Fibroblast of peridontal ligament (primary cell): ENCODE data around the gene ZCCHC3.
A peak's percentile ranks its signal among the peaks of the same experiment; 100 is the strongest.

Source experiments
- DNase-seq: peaks from one replicate; pipeline ENCODE4 v3.0.0-alpha.2; 2010; ENCODE audit errors: extremely low read depth

ZCCHC3 gene

DNA sequence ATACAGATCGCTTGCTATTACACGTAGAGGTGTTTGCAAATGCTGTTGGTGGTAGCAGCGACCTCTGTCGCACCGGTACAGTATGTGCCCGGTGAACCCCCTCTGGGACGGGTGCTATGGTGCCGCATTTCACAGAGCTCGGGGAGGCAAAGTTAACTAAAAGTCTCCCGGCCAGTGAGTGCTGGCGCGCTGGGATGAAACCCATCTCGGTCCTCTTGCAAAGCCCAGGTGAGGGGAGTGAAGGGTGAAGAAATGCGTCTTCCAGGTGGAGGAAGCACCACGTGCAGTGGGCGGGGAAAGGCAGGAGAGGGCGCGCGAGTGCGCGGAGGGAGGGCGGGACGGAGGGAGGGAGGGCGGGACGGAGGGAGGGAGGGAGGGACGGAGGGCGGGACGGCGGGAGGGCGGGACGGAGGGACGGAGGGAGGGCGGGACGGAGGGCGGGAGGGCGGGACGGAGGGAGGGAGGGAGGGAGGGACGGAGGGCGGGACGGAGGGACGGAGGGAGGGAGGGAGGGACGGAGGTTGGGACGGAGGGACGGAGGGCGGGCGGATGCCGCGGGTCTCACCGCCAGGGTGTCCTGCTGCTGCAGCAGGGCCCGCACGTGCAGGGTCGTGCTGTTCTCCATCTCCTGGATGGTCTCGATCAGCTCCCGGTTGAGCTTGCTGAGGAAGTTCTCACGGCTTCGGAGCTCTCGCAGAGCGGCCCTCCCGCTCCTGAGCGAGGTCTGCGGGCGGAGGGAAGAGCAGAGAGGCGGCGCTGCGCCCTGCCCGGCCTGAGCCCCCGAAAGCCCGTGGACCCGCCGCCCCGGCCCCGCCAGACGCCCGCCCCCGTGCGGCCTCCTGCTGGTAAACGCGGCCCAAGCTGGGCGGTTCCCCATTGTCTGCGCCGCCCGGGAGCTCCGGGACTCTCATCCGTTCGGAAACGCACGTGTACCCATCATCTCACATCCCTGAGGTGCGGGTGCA lies 18.5 kb upstream of the ZCCHC3 start:
- DNase-seq = peak; percentile 39

DNA sequence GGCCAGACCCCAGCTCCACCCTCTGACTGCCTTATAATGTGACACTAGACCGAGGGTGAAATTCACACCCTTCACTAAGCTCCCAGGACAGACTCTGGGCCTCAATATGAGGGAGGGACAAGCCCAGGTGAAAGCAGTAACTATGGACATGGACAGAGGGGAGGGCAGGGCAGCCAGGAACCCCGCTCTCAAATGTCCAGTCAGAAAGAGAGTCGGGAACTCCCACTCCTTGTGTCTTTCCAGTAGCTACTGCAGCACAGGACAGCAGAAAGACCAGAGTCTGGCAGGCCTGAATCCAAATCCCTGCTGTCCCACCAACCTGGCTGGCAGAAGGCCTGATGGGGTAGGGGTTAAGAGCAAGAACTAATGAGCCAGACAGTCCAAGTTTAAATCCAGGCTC lies 13.2 kb upstream of the ZCCHC3 start:
- DNase-seq = no peak

DNA sequence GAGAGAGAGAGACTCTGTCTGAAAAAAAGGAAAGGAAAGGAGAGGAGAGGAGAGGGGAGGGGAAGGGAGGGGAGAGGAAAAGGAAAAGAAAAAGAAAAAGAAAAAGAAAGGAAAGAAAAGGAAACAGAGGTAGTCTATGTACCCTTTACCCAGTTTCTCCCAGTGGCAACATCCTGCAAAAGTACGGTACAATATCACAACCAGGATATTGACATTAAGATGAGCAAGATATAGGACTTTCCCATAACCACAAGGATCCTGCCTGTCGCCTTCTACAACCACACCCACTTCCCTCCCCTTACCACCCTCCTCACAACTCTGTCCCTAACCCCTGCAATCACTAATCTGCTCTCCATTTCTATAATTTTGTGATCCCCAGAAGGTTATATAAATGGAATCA lies 10.9 kb upstream of the ZCCHC3 start:
- no peak for DNase-seq

DNA sequence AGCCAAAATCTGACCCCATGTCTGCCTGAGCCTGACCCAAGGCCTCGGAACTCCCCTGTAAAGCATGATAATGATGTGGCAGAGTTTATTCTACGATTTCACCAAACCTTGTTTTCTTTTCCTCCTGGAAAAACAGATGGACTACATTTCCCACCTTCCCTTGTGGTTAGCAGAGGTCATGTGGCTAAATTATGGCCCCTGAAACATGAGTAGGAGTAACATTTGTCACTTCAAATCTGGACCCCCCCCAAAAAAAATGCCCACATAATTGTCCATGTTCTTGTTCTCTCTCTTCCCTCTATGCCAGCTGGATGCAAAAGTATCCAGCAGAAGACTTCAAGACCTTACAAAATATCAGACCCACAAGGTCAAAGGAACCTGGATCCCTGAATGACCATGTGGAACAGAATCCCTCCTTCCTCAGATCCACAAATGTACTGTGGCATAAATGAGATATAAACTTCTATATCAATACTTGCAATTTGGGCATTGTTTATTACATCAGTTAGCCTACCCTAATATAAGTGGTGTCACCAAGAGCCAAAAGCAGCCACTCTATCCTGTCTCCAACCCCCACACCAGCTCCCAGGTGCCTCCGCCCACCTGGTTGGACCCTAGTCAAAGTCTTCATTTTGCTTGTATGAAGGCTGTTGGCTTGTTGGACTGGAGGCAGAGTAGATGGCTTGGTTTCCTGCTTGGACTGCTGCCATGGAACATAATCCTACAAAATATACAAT lies 8.2 kb upstream of the ZCCHC3 start:
- no peak for DNase-seq

DNA sequence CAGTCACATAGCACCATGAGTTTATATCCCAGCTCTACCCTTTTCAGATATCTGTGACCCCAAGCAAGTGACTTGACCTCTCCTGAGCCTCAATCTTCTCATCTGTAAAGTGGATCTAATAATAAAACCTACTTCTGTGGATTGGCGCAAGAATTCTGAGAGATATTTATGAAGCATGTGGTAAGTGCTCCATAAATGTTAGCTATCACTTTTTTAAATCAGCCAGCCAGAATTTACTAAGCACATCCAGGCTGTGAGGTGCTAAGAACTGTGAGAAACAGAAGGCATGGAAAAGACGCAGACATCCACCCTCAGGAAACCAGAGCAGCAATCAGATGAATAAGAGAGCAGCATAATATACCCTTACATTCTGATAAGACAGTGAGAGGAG lies 7.7 kb upstream of the ZCCHC3 start:
- DNase-seq = no peak

DNA sequence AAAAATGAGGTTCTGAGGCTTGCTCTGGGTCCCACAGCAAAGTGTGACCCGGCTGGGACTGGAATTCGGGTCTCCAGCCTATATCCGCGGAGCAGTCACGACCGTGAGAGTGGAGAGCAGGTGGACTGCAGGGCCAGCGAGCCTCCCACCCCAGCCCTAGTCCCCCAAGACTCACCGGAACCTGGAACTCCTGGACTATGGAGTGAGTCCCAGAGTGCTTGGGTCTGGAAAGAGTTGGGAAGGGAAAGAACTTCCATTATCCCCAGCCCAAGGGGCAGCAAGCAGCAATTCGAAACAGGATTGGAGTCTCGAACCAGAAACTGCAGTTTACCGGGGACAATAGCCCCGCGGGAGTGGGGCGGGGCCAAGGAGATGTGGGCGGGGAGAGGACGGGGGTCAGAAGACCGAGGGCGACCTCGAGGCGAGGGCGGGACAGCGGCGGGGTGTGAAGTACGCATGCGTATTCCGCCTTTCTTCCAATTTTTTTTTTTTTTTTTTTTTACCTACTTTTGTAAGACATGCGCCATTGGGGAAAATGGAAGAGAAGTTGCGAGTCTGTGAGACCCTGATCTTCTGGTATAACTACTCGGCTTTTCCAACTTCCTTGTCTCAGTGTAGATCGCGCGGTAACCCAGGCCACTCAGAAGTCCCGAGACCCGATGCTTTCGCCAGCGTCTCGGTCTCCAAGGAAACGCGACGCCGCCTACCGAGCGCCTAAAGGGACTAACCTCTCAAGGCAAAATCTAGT lies 7.1 kb upstream of the ZCCHC3 start, which contains the start of gene C20orf96:
Gene C20orf96, minus strand, starts transcription at position 667 of the 748 bp plus-strand sequence. Its CDS starts 140 bp downstream, at position 527.
- peak; percentile 97 for DNase-seq

DNA sequence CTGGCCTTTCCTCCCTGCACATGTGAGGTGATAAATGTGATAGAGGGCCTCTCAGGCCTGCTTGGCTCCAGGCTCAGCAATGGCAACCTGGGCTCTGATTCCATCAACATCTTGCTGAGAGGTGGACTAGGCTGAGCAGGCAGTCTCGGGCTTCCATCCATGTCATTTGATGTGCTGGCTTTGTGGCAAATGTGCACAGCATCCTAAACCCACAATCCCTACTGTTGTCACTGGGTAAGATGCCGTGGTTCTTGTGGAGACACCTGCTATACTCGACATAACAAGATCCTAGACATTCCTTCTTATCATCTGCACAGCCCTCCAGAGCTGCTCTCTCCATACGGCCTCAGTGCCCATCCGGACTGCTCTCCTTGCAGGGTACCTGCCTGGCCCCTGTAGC lies 2.8 kb upstream of the ZCCHC3 start:
- DNase-seq = no peak

DNA sequence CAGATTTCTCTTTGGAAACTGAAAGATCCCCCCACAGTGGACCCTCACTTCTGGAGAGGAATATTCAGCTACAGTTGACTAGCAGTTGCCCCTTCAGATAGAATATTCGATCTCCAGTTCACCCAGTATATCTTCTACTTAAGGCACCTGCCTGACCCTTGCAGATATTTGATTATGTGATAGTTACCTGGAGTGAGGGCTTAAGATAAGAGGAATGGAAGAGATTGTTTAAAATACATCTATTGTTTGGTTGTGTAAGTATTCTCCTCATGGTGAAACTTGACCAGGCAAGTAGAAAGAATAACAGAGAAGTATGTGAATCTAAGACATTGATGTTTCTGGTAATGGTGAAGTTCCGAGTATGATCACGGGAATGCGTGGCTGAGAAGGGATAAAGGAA lies 1.6 kb upstream of the ZCCHC3 start:
- DNase-seq = no peak

DNA sequence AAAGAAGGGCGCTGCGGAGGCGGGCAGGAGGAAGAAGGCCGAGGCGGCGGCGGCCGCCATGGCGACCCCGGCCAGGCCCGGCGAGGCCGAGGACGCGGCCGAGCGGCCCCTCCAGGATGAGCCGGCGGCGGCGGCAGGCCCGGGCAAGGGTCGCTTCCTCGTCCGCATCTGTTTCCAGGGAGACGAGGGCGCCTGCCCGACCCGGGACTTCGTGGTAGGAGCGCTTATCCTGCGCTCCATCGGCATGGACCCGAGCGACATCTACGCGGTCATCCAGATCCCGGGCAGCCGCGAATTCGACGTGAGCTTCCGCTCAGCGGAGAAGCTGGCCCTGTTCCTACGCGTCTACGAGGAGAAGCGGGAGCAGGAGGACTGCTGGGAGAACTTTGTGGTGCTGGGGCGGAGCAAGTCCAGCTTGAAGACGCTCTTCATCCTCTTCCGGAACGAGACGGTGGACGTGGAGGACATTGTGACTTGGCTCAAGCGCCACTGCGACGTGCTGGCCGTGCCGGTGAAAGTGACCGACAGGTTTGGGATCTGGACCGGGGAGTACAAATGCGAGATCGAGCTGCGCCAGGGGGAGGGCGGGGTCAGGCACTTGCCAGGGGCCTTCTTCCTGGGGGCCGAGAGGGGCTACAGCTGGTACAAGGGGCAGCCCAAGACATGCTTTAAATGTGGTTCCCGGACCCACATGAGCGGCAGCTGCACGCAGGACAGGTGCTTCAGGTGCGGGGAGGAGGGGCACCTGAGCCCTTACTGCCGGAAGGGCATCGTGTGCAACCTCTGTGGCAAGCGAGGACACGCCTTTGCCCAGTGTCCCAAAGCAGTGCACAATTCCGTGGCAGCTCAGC lies 780 bp downstream of the ZCCHC3 start:
- peak; percentile 64 for DNase-seq

DNA sequence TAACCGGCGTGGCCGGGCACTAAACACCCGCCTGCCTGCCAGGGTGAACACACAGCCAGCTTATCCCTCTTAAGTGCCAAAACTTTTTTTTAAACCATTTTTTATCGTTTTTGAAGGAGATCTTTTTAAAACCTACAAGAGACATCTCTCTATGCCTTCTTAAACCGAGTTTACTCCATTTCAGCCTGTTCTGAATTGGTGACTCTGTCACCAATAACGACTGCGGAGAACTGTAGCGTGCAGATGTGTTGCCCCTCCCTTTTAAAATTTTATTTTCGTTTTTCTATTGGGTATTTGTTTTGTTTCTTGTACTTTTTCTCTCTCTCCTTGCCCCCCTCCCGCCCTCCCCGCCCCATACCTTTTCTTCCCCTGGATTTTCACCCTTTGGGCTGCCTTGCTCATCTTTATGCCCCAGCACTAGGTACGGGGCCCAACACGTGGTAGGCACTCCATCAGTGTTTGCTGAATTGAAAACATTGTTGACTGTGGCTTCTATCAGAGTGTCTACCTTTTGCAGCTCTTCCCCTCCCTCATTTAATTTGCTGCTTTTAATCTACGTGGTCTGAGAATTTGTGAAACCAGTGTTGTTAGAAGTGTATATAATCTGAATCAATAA lies 1.5 kb downstream of the ZCCHC3 start:
- no peak for DNase-seq

DNA sequence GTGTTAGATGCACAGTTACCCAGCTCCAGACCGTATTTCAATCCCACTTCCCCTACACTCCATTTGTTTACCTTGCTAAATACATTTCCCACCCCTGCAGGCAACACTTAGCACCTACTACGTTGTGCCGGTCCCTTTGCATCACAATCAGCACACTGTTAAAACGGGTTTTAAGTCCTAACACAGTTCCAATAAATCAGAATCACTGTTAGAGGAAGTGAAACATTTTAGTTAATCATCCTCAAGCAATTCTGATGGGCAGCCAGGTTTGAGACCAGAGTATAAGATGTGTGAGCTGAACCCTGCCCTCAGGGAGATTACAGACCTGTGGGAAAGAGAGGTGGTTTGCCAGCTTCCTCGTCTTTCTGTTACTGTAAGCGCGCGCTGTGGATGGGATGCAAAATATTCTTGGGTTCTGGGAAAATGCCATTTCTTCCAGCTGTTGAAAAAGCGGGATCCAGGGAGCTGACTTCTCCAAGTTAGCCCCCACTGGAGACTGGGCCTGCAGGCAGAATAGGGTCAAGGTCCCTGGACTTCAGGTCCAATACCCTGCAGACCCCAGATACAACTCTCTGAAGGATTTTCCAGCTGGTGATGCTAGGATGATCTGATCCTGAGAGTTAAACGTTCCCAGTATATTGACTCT lies 3.1 kb downstream of the ZCCHC3 start:
- no peak for DNase-seq

DNA sequence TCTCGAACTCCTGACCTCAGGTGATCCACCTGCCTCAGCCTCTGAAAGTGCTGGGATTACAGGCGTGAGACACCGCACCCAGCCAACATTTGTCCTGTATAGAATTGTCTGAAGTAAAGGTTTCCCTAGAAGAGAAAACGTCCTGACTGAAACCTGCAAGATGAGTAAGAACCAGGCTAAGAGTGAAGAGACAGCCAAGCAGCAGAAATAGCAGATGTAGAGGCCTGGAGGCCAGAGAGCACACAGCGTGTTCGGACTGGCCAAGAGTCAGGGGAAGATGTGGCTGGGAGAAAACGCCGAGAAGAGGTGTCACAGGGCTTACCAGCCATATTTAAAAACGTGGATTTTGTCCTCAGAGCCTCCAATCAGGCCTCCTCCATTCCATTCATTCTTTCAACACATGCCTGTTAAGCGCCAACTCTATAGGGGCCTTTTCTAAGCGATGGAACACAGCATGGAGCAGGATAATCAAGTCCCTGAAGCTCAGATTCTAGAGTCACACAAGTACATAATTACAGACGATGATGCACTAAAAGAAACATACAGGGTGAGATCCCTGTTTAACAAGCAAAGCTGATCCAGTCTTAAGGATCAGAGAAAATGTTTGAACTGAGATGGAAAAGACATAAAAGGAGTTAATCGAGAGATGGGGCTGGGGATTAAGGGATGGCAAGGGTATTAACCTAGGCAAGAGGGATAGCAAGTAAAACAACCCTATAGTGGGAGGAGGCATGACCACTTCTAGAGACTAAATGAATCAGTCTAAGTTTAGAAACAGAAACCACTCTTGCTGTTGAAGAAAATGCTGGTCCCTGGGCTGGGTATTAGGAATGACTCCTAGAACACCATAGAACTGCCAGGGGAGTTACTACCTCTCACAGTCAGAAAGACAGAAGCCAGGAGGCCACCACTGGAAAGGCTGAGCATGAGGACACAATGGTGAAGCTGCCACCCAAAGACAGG lies 4.8 kb downstream of the ZCCHC3 start:
- DNase-seq = no peak

DNA sequence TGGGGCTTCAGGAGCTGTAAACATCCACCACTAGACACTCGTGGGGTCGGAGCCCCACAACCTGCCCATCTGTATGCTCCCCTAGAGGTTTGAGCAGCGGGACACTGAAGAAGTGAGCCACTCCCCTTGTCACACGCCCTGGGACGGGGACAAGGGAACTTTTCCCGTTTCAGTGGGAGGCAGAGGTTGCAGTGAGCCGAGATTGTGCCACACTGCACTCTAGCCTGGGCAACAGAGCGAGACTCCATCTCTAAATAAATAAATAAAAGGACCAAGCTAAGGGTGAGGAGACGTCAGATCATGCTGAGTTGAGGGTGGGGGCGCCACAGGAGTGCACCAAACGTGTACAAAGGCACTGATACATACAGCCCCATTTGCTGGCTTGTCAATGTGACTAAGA lies 8.4 kb downstream of the ZCCHC3 start:
- no peak for DNase-seq

DNA sequence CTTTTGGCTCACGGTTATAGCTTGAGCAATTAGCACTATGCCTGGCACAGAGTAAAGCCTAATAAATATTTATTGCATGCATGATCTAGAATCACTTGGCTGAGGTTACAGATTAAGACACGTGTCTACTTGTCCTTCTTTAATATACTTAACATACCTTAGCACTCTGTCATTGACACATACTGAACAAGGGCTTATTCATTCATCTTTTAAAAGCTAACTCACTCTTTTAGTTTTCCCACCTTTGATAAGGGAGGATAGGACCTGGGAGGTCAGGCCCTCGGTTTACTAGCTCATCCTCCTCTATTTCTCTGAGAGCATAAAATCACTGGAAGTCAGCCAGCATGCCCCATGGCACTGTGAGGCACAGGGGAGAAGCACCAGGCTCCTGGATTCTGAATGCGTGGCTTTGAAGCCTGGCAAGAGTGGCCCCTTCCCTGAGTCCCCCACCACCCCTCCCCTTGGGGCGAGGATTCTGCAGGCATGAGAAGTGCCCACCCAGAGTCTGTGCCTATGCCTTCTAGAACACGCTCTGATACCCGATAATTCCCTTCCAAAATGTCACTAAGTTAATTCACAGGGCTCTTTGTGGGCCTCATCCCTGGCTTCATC lies 11.2 kb downstream of the ZCCHC3 start:
- no peak for DNase-seq

DNA sequence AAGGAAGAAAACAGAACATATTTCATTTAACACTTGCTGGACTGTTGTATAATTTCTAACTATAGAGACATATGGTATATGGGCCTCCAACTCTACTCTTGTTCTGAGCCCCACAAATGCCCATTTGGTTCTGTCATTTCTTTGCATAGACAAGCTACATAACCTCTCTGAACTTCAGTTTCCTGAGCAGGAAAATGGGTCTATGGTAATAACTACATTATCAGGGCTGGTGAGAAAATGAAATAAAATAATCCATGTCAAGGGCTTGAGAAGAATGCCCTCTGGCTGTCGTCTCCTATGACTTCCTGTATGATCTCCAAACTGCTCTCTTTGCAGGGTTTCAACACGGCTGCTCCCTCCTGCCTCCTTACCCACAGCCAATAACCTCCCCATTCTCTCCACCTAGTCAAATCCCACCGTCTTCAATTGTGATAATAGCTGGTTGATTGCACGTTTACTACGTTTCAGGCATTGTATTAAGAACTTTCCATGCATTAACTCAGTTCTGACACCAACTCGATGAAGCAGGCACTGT lies 12.0 kb downstream of the ZCCHC3 start:
- DNase-seq = peak; percentile 65

DNA sequence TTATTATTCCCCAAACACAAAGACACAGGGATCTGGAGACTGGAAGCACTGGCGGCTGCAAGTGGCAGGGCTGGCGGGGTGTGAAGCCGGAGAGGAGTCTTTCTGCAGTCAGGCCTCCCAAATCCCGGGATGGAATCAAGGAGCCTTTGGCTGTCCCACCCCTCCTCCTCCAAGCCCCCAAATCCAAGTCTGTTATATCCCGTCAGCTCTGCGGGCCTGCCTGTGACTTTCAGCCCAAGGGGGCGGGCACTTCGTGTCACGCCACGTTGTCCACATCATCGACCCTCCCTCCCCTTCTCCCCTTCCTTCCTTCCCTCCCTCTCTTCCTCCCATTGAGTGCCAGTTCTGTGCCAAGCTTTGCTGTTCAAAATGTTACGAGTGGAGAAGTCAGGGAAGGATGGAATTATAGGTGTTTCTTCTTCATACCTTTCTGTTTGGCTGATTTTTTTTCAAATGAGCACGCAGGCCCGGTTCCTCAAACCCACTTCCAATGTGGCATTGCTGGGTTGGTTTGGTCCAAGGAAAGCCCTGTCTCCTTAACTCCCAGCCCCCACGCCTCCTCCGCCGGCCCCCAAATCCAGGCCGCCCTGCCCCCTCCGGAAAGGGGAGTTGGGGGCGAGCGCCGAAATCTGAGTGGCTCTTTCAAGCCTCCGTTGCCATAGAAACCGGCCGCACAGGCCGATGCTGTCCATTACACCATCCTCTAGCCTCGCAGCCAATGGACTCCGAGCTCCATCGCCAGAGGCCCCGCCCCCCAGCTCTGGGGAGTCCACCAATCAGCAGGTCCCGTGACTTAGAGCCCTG lies 12.7 kb downstream of the ZCCHC3 start:
- DNase-seq = peak; percentile 99

DNA sequence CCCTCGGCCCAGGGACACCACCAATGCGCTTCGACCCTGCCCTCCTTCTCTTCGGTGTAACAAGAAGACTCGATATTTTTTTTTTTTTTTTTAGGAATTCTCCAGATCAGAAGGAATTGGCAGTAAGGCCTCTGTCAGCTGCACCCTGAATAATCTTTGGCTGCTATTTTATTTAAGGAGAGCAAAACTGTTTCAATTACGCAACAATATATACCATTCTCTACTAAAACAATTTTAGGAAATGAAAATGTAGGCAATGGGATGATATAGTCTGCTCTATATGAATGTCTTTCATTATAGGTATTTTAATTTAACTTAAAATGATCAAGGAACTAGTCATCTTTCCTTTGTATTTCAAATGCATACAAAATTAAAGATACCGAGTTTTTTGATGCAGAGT lies 13.3 kb downstream of the ZCCHC3 start:
- DNase-seq = no peak

DNA sequence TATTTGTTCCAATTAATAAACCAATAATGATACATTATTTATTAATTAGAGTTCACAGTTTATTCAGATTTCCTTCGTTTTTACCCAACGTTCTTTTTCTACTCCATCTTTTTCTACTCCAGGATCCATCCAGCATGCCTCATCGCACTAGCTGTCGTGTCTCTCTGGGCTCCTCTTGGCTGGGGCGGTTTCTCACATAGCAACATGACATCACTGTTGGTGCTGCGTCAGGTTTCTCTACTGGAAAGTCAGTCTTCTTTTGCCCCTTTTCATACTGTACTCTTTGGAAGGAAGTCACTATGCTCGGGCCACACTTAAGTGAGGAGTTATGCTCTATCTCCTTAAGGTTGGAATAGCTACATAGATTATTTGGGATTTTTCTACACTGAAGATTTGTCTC lies 14.2 kb downstream of the ZCCHC3 start:
- DNase-seq = no peak
